Measurements from ENCODE around the gene SPART.

SPART gene

DNA sequence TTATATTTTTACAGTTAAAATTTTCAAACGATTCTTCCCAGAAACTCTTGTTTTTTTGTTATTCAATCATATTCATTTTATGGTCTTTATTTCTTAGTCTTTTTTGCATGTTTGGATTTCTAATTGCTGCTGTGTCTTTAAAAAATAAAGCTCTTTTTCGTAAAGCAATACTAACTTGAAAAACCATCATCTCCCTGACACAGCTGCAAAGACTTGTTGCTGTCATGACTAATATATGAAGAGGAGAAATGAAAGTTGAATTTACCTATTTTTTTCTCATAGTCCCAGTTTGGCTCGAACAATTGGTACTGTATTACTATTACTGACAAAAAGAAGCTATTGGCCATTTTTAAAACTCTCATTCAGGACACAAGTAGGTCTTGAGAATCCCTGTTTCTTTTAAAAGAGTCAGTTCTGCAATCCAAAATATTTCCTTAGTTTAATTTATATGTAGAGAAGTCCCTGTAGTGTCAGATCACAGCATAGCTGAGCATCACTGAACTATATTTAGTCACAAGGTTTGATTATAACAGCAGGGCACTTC lies 12.1 kb upstream of the SPART start:
- no peak overlapping the region for H3K4me3 Mint-ChIP-seq
- no peaks in the 10 kb centered on the region for H3K36me3 Mint-ChIP-seq
- H3K27me3 Mint-ChIP-seq, result no peaks in the 10 kb centered on the region
- ATAC-seq, result no peak
- no peaks in the 10 kb centered on the region for H3K9me3 Mint-ChIP-seq
- no peaks in the 10 kb centered on the region for H3K4me1 Mint-ChIP-seq
- no peak overlapping the region for H3K27ac Mint-ChIP-seq

DNA sequence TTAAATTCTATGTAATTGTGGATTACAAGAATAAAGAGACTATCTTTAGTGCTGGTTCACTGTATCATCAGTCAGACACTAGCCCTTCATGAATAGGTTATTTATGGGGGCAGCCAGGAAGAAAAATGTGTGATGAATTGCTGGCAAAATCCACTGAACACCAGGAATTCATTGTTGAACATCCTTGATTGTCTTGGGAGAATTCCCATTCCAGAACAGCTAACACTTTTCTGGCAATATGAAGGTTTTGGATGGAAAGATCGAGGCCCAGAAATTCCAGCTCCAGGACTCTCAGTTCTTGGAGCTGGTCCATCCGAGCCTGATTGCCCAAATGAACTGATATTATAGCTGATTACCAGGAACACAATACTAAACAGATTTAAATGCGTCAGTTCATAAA lies 11.5 kb upstream of the SPART start:
- H3K4me1 Mint-ChIP-seq, result no peaks in the 10 kb centered on the region
- H3K4me3 Mint-ChIP-seq, result no peak overlapping the region
- no peak for ATAC-seq

DNA sequence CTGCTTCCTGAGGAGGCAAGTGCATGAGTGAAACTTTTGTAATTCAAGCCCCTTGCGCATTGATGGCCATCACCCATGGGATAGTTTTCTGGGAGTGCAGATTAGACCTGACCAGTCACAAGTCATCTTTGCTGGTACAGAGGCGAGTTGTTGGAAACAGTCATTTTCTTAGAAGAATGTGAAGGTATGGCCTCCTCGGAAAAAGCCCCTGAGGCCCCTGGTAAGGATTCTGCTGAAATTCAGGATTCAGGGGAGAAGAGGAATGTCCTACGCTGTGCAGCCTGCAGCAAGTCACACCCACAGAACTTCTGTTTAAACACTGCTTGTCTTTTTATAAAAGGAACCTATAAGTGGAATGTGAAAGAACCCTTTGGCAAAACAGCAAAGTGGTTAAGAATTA lies 11.0 kb upstream of the SPART start:
- H3K4me3 Mint-ChIP-seq, result no peak overlapping the region
- H3K9me3 Mint-ChIP-seq, result no peaks in the 10 kb centered on the region
- no peaks in the 10 kb centered on the region for H3K27me3 Mint-ChIP-seq
- no peaks in the 10 kb centered on the region for H3K36me3 Mint-ChIP-seq
- no peak overlapping the region for H3K27ac Mint-ChIP-seq
- H3K4me1 Mint-ChIP-seq, result no peaks in the 10 kb centered on the region
- no peak for ATAC-seq

More for the DNA sequence above, 11.5 kb upstream of the SPART start:
- Mint-ChIP-seq H3K9me3 (no peaks in the 10 kb centered on the region), H3K27ac (no peak overlapping the region), H3K36me3 (no peaks in the 10 kb centered on the region), H3K27me3 (no peaks in the 10 kb centered on the region)

DNA sequence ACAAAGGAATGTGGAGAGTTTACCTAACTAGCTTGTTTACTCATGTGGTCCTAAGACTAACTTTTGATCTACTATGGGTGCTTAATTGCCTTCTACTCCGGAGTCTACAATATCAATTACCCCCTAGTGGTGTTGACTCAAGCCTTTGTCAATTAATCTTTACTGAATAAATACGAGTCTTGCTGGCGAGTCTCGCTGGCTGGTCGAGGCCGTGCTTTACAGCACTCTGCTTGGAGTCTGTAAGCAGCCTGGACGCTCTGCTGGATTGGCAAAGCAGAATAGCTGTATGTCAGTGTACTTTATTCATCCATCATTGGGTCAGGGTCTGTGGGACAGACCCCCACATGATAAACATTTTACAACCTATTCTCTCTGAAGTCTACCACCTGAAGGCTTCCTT lies 9.9 kb upstream of the SPART start:
- no peak overlapping the region for H3K27ac Mint-ChIP-seq
- H3K36me3 Mint-ChIP-seq, result no peaks in the 10 kb centered on the region
- H3K9me3 Mint-ChIP-seq, result no peaks in the 10 kb centered on the region
- no peaks in the 10 kb centered on the region for H3K27me3 Mint-ChIP-seq
- no peak overlapping the region for H3K4me3 Mint-ChIP-seq
- H3K4me1 Mint-ChIP-seq, result no peaks in the 10 kb centered on the region
- ATAC-seq, result no peak

DNA sequence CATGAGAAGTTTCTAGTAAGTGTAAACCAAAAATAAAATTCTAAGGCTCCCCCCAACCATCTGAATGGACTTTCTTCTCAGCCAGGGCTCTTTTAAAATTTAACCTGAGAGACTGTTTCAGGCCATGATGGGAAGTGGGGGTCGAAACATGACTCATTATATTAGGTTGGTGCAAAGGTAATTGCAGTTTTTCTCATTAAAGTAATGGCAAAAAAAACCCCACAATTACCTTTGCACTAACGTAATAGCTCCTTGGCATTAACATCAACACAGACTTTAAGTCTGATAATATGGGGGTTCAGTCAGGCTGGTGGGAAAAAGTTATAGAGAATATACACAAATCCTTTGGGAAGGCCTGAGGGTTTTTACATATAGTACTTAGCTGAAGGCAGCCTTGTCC lies 9.4 kb upstream of the SPART start:
- no peaks in the 10 kb centered on the region for H3K27me3 Mint-ChIP-seq
- no peak for ATAC-seq
- no peak overlapping the region for H3K27ac Mint-ChIP-seq
- H3K4me3 Mint-ChIP-seq, result no peak overlapping the region
- no peaks in the 10 kb centered on the region for H3K36me3 Mint-ChIP-seq
- H3K4me1 Mint-ChIP-seq, result no peaks in the 10 kb centered on the region
- no peaks in the 10 kb centered on the region for H3K9me3 Mint-ChIP-seq

DNA sequence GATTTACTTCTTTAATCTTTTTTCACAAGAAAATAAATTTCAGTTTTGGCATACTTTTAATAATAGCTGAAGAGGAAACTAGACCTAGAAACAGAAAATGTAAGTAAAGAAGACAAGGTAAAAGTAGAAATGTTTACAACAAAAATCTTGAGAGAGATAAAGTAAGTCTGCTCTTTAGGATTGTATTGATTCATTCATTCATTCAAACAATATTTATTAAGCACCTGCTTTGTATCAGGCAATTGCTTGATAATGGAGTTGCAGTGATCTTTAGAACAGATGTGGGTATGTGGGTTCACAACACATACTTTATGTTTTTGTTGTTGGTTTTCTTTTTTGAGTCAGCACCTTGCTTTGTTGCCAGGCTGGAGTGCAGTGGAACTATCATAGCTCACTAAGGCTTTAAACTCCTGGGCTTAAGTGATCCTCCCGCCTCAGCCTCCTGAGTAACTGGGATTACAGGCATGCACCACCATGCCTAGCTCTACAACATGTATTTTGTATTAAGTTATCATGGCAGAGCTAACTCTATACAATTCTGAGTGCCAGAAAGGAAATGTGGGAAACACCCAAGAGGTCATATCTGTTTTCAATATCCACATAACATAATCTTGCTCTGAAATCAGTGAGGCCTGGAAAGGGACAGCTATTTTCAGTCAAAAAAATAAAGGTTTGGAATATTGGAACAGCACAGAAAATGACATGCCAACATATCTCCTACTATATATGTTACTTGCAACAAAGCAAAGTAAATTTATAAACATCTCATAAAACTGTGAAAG lies 8.8 kb upstream of the SPART start:
- Mint-ChIP-seq H3K9me3 (no peaks in the 10 kb centered on the region), H3K36me3 (no peaks in the 10 kb centered on the region), H3K27me3 (no peaks in the 10 kb centered on the region), H3K27ac (no peak overlapping the region), H3K4me3 (no peak overlapping the region), H3K4me1 (no peaks in the 10 kb centered on the region)
- ATAC-seq, result no peak

DNA sequence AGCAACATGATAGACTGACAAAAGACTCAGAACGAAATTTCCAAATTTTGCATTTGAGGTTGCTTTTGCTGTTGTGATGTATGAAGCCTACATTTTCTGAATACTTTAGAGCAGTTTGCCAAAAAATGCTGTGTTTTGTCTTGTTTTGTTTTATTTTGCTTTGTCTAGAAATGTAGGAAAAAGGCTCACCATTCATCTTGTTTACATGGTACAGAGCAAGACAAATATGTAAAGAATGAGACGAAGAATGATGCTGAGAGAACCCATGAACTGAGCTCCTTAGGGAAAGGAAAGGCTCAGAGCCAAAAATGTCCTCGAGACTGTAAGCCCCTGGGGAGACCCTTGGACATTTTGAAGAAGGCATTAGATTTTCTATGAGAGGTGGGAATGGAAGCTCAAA lies 6.8 kb upstream of the SPART start:
- no peaks in the 10 kb centered on the region for H3K4me1 Mint-ChIP-seq
- H3K36me3 Mint-ChIP-seq, result no peaks in the 10 kb centered on the region
- H3K27me3 Mint-ChIP-seq, result no peaks in the 10 kb centered on the region
- ATAC-seq, result peak; percentile 31
- H3K4me3 Mint-ChIP-seq, result no peak overlapping the region
- no peak overlapping the region for H3K27ac Mint-ChIP-seq
- no peaks in the 10 kb centered on the region for H3K9me3 Mint-ChIP-seq

DNA sequence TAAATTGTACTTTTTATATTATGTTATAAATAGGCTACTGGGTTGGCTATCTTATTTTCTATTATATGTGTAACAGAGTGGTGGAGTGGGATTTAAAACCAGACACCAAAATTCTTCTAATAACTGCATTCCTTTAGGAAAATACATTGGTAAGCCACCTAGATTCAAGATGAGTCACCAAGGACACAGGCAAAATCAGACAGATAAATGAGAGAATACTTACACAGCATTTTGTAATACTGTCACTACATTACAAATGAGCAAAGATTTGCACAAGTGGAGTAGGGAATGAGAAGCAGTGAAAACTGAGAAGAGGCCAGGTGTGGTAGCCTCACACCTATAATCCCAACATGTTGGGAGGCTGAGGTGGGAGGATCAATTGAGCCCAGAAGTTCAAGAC lies 6.2 kb upstream of the SPART start:
- Mint-ChIP-seq H3K4me3 (no peak overlapping the region), H3K4me1 (no peaks in the 10 kb centered on the region), H3K36me3 (no peaks in the 10 kb centered on the region), H3K9me3 (no peaks in the 10 kb centered on the region), H3K27me3 (no peaks in the 10 kb centered on the region), H3K27ac (no peak overlapping the region)
- no peak for ATAC-seq

DNA sequence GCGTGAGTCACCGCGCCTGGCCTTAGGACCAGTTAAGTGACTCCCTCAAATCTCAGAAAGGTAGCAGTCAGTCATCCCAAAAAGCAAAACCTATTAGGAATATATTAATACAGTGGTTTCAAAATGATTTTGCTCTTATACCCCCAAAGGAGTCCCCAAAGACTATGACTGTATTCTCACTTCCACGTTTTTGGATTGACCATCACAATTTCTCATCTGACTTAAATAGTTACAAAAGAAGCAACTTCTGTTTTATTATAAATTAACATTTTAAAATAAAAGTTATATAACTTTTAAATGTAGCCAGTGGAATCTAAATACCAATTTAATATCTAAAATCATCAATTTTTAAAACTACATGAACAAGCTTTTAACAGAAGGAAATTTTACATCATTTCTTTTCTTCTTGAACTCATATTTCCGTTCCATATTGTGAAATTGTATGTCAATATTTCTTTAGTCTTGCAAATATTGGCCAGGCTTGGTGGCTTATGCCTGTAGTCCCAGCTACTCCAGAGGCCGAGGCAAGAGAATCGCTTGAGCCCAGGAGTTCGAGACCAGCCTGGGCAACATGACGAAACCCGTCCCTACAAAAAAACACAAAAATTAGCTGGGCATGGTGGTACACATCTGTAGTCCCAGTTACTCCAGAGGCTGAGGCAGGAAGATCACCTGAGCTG lies 1.5 kb upstream of the SPART start:
- no peak overlapping the region for H3K27ac Mint-ChIP-seq
- H3K9me3 Mint-ChIP-seq, result no peaks in the 10 kb centered on the region
- H3K4me3 Mint-ChIP-seq, result no peak overlapping the region
- ATAC-seq, result no peak
- H3K4me1 Mint-ChIP-seq, result peaks cover 13% of the 10 kb centered on the region
- H3K27me3 Mint-ChIP-seq, result peaks cover 19% of the 10 kb centered on the region
- no peaks in the 10 kb centered on the region for H3K36me3 Mint-ChIP-seq

DNA sequence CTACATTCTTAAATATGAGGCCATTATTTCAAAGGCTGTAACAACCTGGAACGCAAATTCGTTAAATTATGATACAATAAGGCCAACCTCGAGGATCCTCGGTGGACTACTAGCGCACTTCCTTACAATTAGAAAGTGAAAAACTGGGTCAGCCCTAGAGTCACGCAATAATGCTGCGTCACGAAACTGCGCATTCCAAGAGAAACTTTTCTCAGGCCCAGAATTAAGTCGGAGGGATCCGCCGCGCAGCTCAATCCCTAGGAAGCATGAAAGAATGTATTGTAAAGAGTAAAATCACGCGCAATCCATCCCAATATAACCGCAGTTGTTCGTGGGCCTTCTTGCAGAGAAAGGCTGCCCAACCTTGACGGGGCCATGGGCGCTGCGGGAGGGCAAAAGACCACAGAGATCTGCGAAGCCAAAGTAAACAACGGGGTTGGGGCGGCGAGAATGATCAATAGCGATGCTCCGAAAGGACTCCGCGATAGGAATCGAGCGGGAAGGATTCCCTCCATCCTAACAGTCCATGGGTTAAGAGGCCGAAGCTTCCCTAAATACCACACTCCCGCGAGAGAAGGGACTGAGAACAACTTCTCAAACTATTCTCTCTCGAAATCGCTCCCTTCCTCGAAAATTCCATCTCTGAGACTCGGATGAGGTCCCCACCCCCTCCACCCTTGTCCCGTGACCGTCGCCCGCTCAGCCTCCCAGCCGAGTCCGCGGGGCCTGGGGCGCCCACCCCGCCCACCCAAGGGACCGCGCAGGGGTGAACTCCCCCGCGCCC lies 564 bp downstream of the SPART start:
- H3K27me3 Mint-ChIP-seq, result peaks cover 19% of the 10 kb centered on the region
- no peaks in the 10 kb centered on the region for H3K36me3 Mint-ChIP-seq
- H3K4me3 Mint-ChIP-seq, result peak overlapping the region; percentile 84
- H3K4me1 Mint-ChIP-seq, result peaks cover 17% of the 10 kb centered on the region
- no peaks in the 10 kb centered on the region for H3K9me3 Mint-ChIP-seq
- peak overlapping the region; percentile 86 for H3K27ac Mint-ChIP-seq
- peak; percentile 49 for ATAC-seq

DNA sequence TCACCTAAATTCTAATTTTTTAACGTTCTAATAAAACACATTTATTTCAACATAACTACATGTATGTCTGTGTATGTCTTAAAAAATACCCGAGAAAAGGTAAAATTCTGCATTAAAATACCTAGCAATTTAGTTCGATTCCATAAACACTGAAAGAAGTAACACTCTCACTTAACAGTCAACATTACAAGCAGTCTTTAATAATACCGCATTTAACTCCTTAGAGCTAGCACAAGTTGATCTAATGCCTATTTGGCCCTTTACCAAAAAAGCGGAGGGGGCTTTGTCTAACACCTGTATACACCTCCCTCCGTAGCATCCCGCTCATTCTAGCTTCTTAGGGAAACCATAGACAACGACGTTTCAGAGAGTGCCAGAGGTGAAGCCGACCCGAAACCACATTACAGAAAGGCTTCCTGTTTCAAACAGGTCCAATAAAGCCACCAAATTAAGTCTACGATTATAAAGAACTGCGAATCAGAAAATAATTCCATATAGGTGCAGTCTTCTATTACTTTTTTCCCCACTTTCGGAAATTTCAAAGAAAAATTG lies 1.2 kb downstream of the SPART start:
- Mint-ChIP-seq H3K27ac (peak overlapping the region; percentile 86), H3K9me3 (no peaks in the 10 kb centered on the region), H3K4me1 (peaks cover 19% of the 10 kb centered on the region), H3K36me3 (no peaks in the 10 kb centered on the region), H3K27me3 (peaks cover 19% of the 10 kb centered on the region), H3K4me3 (peak overlapping the region; percentile 84)
- no peak for ATAC-seq

DNA sequence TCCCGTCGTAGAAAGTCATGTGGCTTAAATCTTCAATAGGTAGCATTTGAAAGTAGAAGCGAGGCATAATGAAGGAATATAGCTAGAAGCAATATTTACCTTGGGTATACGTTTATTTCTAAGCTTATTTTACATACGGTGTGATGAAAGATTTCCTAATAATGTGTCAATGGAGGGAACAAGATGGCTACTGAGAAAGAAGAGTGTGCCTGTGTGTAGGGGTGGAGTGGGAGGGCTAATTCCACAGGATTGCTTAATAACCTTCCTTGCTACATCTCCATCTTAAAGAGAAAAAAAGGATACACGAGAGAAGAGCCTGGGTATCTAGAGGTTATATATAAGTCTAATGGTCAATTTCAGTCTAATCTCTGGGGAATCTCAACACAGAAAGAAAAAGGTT lies 2.0 kb downstream of the SPART start:
- Mint-ChIP-seq H3K36me3 (no peaks in the 10 kb centered on the region), H3K4me3 (peak overlapping the region; percentile 7), H3K27me3 (peaks cover 19% of the 10 kb centered on the region), H3K27ac (no peak overlapping the region), H3K9me3 (no peaks in the 10 kb centered on the region), H3K4me1 (peaks cover 19% of the 10 kb centered on the region)
- no peak for ATAC-seq

DNA sequence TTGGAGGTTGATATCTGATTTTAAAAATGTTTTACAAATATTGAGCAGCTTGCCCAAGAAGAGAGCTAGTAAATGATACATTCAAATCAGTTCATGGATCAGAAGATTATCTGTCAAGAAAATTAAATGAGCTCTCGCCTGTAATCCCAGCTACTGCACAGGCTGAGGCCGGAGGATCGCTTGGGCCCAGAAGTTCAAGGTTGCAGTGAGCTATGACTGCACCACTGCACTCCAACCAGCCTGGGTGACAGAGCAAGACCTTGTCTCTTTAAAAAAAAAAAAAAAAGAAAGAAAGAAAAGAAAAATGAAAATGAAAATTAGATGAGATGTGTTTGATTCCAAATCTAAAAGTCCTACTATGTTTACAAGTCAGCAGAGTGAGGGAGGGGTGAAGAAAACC lies 2.4 kb downstream of the SPART start:
- Mint-ChIP-seq H3K27ac (no peak overlapping the region), H3K4me3 (peak overlapping the region; percentile 7)

DNA sequence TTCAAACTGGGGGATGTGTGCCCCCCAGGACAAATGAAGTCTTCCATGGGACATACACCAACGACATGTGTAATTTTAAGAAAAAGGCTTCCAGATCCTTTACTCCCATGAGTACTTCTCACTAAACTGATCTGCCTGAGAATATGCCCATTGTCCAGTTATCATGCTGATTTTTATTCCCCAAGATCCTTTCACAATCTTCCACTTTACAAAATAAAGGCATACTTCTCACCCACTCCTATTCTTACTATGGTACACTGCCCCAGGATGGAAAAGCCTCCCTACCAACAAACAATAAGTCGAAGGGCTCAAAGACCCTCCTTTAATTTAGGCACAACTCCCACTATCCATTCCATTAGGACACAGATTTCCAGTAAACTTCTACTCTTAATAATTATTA lies 3.5 kb downstream of the SPART start:
- Mint-ChIP-seq H3K27ac (no peak overlapping the region), H3K4me1 (peaks cover 24% of the 10 kb centered on the region), H3K27me3 (peaks cover 19% of the 10 kb centered on the region), H3K9me3 (no peaks in the 10 kb centered on the region), H3K36me3 (no peaks in the 10 kb centered on the region), H3K4me3 (no peak overlapping the region)
- ATAC-seq, result no peak

More for the DNA sequence above, 2.4 kb downstream of the SPART start:
- Mint-ChIP-seq H3K4me1 (peaks cover 23% of the 10 kb centered on the region), H3K9me3 (no peaks in the 10 kb centered on the region), H3K27me3 (peaks cover 19% of the 10 kb centered on the region), H3K36me3 (no peaks in the 10 kb centered on the region)
- no peak for ATAC-seq

DNA sequence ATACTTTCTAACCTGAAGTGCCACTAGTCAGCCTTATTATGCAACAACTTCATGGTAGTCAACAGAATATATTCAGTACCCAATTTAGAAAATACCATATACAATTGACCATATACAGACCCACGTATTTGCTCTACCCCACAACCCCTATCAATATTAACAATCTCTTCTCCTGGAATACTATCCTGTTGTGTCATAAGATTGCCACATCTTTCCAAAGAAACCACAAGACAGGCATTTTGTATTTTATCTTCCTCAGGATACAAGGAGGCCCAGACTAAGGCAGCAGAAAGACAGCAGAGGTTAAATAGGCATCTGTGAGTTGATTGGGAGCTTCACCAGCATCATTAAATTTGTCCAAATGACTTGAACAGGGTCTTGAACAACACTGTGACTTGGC lies 4.5 kb downstream of the SPART start:
- ATAC-seq, result no peak
- no peaks in the 10 kb centered on the region for H3K9me3 Mint-ChIP-seq
- H3K4me1 Mint-ChIP-seq, result peaks cover 22% of the 10 kb centered on the region
- peaks cover 16% of the 10 kb centered on the region for H3K27me3 Mint-ChIP-seq
- H3K27ac Mint-ChIP-seq, result no peak overlapping the region
- no peaks in the 10 kb centered on the region for H3K36me3 Mint-ChIP-seq
- H3K4me3 Mint-ChIP-seq, result no peak overlapping the region
